ENCODE results near the gene CNDP2.

DNA sequence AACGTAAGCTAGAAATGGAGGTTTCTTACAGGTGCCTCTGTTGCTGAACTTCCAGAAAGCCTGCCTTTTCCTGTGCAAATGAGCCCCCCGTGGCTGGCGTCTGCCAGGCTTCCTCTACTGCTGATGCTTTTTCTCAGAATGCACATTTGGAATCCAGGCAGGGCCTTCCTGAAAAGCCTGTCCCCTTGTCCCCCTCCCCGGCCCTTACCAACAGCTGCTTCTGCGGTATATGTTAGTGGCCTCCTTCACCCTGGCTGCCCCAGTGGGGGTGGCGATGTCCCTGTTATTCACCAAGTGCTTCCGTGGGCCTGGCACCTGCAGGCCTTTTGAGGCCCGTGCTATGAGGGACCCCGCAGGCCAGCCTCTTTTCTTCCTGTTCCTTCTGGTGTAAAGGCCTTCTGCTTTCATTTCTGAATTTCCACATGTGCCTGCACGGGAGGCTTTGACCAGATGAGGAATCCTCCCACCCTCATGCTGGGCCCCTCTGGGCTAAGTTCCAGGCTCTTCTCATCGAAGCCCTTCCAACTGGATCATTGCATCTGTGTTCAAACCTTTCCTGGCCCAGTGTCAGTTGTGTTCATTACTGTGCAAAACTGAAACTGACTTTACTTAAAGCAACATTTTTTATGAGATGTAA lies 10.4 kb downstream of the CNDP2 start:
- TF ChIP-seq, protein P1, sequence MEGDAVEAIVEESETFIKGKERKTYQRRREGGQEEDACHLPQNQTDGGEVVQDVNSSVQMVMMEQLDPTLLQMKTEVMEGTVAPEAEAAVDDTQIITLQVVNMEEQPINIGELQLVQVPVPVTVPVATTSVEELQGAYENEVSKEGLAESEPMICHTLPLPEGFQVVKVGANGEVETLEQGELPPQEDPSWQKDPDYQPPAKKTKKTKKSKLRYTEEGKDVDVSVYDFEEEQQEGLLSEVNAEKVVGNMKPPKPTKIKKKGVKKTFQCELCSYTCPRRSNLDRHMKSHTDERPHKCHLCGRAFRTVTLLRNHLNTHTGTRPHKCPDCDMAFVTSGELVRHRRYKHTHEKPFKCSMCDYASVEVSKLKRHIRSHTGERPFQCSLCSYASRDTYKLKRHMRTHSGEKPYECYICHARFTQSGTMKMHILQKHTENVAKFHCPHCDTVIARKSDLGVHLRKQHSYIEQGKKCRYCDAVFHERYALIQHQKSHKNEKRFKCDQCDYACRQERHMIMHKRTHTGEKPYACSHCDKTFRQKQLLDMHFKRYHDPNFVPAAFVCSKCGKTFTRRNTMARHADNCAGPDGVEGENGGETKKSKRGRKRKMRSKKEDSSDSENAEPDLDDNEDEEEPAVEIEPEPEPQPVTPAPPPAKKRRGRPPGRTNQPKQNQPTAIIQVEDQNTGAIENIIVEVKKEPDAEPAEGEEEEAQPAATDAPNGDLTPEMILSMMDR (IDR thresholded peaks at IDR 0.05; ENCODE audit: poor library complexity): no peak
- TF ChIP-seq EZH2 (IDR thresholded peaks at IDR 0.05; ENCODE audit: borderline replicate concordance): no peak

All from hepatocyte (in vitro differentiated cells).